ENCODE results near the gene ZBTB21.

The ZBTB21 gene

DNA sequence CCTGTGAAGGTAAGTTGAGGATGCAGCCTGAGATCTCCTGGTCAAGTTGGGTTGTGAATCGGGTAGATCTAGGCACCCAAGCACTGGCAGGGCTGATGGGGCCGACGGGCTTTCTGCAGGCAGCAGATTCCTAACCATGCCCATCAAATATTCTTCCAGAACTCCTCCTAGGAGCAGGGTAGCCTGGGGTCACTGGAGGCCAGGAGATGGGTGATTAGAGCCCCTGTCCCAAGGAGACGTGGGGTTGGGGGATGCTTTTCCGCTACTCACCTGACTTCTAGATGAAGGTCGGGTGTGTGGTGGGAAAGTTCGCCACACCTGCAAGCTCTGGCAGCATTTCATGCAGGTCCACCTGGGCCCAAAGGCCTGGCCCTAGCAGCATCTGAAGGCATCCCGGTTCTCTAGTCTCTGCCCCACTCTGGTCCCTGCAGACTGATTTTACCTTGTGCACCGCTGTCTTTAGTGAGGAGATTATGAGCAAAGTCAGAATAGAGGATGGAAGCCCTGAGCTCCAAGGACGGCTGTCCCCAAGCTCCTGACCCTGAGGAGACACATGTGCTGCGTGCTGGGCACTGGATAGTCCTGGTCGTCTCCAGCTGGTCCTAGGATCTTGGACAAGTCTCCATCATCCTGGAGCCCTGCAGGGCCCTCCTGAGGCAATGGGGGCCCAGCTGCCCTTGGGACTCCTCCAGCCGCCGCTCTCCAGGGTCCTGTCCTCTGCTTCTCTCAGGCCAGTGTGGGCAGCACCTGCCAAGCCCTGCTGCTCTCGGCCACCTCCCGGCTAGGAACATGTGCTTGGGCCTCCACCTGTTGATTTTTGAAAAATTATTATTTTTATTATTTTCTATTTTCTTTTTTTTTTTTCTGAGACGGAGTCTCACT, 34.5 kb downstream of the ZBTB21 start:
- in situ Hi-C loops (cut with HindIII; ENCODE audit: low pct_unique_long_range_greater_than_20kb, low sequenced_read_pairs), result no loop called here
- TF ChIP-seq JUND (IDR thresholded peaks at IDR 0.05; ENCODE audit: low read depth), result no peak
- no peak for DNase-seq (ENCODE audit: low read depth in 1 of 2, low spot score in 1 of 2)

- no peak for TF ChIP-seq JUND (IDR thresholded peaks at IDR 0.05; ENCODE audit: low read depth)
- no peak for DNase-seq (ENCODE audit: low read depth in 1 of 2, low spot score in 1 of 2)
- in situ Hi-C loops (cut with HindIII; ENCODE audit: low pct_unique_long_range_greater_than_20kb, low sequenced_read_pairs), result no loop called here
These were observed 35.5 kb downstream of the ZBTB21 start for GRCh38 chr21:41974752-41975053.

- DNase-seq (ENCODE audit: low read depth in 1 of 2, low spot score in 1 of 2), result peak in 1 of 2 experiments; percentile 52
- TF ChIP-seq JUND (IDR thresholded peaks at IDR 0.05; ENCODE audit: low read depth), result no peak
- in situ Hi-C loops (cut with HindIII; ENCODE audit: low pct_unique_long_range_greater_than_20kb, low sequenced_read_pairs), result no loop called here
These were observed 36.1 kb downstream of the ZBTB21 start for GRCh38 chr21:41973861-41974751.

DNA sequence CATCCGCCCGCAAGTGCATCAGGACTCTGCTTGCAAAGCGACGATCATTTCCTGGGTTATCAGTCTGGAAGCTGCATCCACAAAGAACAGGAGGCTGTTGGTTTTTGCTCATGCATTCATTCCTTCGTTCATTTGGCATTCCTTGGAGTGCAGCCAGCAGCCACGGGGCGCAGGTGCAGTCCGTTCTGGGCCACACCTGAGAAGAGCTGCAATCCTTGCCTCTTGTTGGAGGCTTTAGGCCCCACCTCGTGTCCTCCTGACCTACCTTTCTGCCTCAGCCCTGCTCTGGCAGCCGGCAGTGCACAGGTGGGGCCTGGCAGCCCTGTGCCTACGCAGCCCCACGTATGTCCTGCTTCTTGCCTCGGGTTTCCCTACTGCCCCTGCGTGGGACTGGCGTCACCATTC, 36.7 kb downstream of the ZBTB21 start:
- in situ Hi-C loops (cut with HindIII; ENCODE audit: low pct_unique_long_range_greater_than_20kb, low sequenced_read_pairs), result no loop called here
- no peak for DNase-seq (ENCODE audit: low read depth in 1 of 2, low spot score in 1 of 2)
- no peak for TF ChIP-seq JUND (IDR thresholded peaks at IDR 0.05; ENCODE audit: low read depth)

DNA sequence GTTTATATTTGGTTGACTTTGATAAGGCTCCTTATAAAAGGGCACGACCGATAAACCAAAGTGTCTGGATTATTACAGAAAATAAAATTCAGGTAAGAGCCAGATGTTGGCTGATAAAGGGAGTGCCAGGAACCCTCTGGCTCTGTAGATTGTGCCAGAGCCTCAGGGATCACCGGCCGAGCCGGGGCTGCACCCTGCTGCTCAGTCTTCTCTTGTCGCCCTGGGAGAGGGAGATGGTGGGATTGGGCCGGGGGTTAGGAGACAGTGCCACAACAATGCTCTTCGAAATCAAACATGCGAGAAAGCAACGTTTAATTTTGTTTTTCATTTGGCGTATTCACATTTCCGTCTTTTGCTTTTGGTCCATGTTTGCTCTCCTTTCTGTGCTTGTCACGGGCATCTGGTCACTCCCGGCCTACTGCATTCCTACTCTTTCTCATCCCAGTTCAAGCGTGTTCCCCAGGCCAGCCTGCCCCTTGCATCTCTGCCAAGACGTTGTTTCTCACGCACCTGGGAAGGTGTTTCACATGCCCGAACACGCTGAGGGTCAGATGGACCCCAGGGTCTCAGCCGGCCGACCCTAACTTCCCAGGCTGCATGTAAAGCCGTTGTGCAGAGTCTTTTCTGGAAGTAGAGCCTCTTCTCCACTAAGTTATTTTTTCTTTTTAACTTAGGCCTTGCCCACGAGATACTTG, 37.5 kb downstream of the ZBTB21 start:
- no peak for TF ChIP-seq JUND (IDR thresholded peaks at IDR 0.05; ENCODE audit: low read depth)
- peak in 1 of 2 experiments; percentile 40 for DNase-seq (ENCODE audit: low read depth in 1 of 2, low spot score in 1 of 2)
- in situ Hi-C loops (cut with HindIII; ENCODE audit: low pct_unique_long_range_greater_than_20kb, low sequenced_read_pairs), result no loop called here

- no peak for TF ChIP-seq JUND (IDR thresholded peaks at IDR 0.05; ENCODE audit: low read depth)
- in situ Hi-C loops (cut with HindIII; ENCODE audit: low pct_unique_long_range_greater_than_20kb, low sequenced_read_pairs), result no loop called here
These were observed 38.3 kb downstream of the ZBTB21 start for GRCh38 chr21:41971891-41972290.

DNA sequence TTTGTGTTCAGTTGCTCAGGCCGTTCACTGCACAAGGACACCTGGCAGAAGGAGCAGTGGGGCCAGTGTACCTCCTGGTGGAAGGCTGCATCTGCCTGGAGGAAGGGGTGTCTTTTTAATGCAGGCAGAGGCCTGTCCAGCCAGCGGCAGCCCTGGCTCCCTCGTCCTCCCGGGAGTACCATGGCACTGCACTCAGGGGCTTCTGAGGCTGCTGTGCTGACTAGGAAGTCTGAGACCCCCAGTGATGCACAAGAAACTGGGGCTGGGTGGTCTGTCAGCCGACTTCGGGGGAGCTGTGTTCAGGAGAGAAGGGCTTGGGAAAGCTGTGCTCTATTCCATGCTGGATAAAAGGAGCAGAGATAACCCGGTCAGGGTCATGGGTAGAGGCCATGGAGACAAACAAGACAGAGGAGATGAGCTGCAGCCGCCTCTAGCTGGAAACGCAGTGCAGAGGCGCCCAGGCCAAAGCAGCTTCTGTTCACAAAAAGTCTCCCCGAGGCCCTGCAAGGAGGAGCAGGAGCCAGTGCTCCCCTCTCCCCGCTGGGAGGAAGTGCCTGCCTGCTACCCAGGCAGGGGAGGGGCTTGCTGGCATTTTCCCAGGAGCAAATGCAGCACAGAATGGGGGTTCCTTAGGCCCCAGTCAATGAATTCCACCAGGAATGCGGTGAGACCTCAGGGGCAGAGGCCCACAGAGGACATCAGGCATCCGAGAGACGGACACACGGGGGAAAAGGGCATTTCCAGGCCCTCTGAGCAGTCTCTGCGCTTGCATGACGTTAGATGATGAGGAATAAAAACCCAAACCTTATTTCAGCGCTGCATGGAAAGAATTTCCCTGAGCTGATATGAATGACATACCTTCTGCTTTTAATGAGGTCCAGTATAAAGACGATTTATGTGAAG, 39.2 kb downstream of the ZBTB21 start:
- no peak for DNase-seq (ENCODE audit: low read depth in 1 of 2, low spot score in 1 of 2)
- in situ Hi-C loops (cut with HindIII; ENCODE audit: low pct_unique_long_range_greater_than_20kb, low sequenced_read_pairs), result no loop called here
- no peak for TF ChIP-seq JUND (IDR thresholded peaks at IDR 0.05; ENCODE audit: low read depth)

More at GRCh38 chr21:41971891-41972290, 38.3 kb downstream of the ZBTB21 start:
- DNase-seq (ENCODE audit: low read depth in 1 of 2, low spot score in 1 of 2), result no peak

DNA sequence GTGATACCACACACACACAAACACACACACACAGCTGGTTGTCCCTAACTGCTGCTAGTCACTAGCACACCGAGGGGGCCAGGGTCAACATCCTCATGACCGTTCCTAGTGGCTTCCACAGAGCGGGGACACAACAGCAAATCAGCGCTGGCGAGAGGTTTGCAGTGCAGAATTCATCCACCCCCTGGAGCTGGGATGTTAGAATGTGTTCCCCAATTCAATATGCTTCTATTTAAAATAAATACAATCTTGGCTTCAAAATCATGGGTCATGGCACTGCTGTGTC, 40.1 kb downstream of the ZBTB21 start:
- in situ Hi-C loops (cut with HindIII; ENCODE audit: low pct_unique_long_range_greater_than_20kb, low sequenced_read_pairs), result no loop called here
- TF ChIP-seq JUND (IDR thresholded peaks at IDR 0.05; ENCODE audit: low read depth), result no peak

GRCh38 chr21:41967708-41968107, 42.5 kb downstream of the ZBTB21 start:
- no peak for TF ChIP-seq JUND (IDR thresholded peaks at IDR 0.05; ENCODE audit: low read depth)
- DNase-seq (ENCODE audit: low read depth in 1 of 2, low spot score in 1 of 2), result no peak
- in situ Hi-C loops (cut with HindIII; ENCODE audit: low pct_unique_long_range_greater_than_20kb, low sequenced_read_pairs), result no loop called here

More for the DNA sequence above, 40.1 kb downstream of the ZBTB21 start:
- DNase-seq (ENCODE audit: low read depth in 1 of 2, low spot score in 1 of 2), result no peak

GRCh38 chr21:41966872-41967621, 43.1 kb downstream of the ZBTB21 start:
- in situ Hi-C loops (cut with HindIII; ENCODE audit: low pct_unique_long_range_greater_than_20kb, low sequenced_read_pairs), result no loop called here
- no peak for DNase-seq (ENCODE audit: low read depth in 1 of 2, low spot score in 1 of 2)
- no peak for TF ChIP-seq JUND (IDR thresholded peaks at IDR 0.05; ENCODE audit: low read depth)

All from T47D (cell line).